HG03378 (cell line): ENCODE measurements around the gene FOXP1.

Source experiments
- ATAC-seq: cut with Tn5 transposase; IDR thresholded peaks from one replicate; pipeline ENCODE4 v1.9.1; 2021; ENCODE audit warnings: mild to moderate bottlenecking, moderate library complexity; ENCODE audit not compliant: unreplicated experiment

FOXP1 gene

GRCh38 chr3:71433631-71434030 is 149.9 kb downstream of the FOXP1 start:
- ATAC-seq = no peak

- ATAC-seq = no peak
Measured at GRCh38 chr3:71432044-71432975, 151.2 kb downstream of the FOXP1 start.

GRCh38 chr3:71430941-71431552 is 152.5 kb downstream of the FOXP1 start:
- ATAC-seq = no peak

- no peak for ATAC-seq
Measured at GRCh38 chr3:71429597-71429988, 153.9 kb downstream of the FOXP1 start.

GRCh38 chr3:71428841-71429596 is 154.5 kb downstream of the FOXP1 start:
- ATAC-seq = no peak

- no peak for ATAC-seq
Measured at GRCh38 chr3:71425491-71426071, 157.9 kb downstream of the FOXP1 start.

GRCh38 chr3:71423151-71423906 is 160.2 kb downstream of the FOXP1 start:
- no peak for ATAC-seq

- ATAC-seq = peak; percentile 97
Measured at GRCh38 chr3:71421820-71422566, 161.5 kb downstream of the FOXP1 start.

GRCh38 chr3:71421475-71421819 is 162.1 kb downstream of the FOXP1 start:
- ATAC-seq = peak; percentile 40

- no peak for ATAC-seq
Measured at GRCh38 chr3:71419369-71419768, 164.2 kb downstream of the FOXP1 start.

- ATAC-seq = no peak
Measured at GRCh38 chr3:71417791-71418190, 165.7 kb downstream of the FOXP1 start.

GRCh38 chr3:71416876-71417275 is 166.7 kb downstream of the FOXP1 start:
- no peak for ATAC-seq

- ATAC-seq = no peak
Measured at GRCh38 chr3:71415681-71416122, 167.8 kb downstream of the FOXP1 start.

- no peak for ATAC-seq
Measured at GRCh38 chr3:71414189-71414927, 169.2 kb downstream of the FOXP1 start.

- no peak for ATAC-seq
Measured at GRCh38 chr3:71413572-71413971, 170.0 kb downstream of the FOXP1 start.

- ATAC-seq = no peak
Measured at GRCh38 chr3:71409352-71409751, 174.2 kb downstream of the FOXP1 start.

GRCh38 chr3:71408903-71409302 is 174.6 kb downstream of the FOXP1 start:
- ATAC-seq = no peak

GRCh38 chr3:71407823-71408222 is 175.7 kb downstream of the FOXP1 start:
- no peak for ATAC-seq
